Loucy (cell line): ENCODE results near the gene ULK1.

Experiments
- EZH2phosphoT487 ChIP-seq: fragments of 200-600 bp; IDR thresholded peaks from 2 replicates; pipeline ENCODE4 v1.6.1; 2018; ENCODE audit warnings: antibody characterized with exemption, mild to moderate bottlenecking, moderate library complexity, borderline replicate concordance
- TF ChIP-seq, protein P1 (sequence below): fragments of 200-600 bp; sonication (generic); conservative IDR thresholded peaks from 2 replicates; pipeline ENCODE4 v1.5.1; 2014; ENCODE audit warnings: mild to moderate bottlenecking, antibody characterized with exemption, low read length

DNA sequence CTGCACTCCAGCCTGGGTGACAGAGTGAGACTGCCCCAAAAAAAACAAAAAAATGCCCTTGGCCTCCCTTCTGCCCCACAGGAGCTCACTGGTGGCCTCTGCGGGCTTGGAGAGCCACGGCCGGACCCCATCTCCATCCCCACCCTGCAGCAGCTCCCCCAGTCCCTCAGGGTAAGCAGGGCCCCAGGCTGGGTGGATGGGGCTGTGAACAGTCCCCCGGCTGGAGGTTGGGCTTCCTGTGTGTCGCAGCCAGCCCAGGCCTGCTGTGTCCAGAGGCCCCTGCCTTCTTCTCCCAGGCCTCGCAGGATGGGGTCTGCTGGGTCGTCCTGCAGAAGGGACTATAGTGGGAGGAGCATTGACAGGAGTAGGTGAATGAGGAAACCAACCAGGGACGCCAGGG lies 19.2 kb downstream of the ULK1 start:
- TF ChIP-seq, protein P1, sequence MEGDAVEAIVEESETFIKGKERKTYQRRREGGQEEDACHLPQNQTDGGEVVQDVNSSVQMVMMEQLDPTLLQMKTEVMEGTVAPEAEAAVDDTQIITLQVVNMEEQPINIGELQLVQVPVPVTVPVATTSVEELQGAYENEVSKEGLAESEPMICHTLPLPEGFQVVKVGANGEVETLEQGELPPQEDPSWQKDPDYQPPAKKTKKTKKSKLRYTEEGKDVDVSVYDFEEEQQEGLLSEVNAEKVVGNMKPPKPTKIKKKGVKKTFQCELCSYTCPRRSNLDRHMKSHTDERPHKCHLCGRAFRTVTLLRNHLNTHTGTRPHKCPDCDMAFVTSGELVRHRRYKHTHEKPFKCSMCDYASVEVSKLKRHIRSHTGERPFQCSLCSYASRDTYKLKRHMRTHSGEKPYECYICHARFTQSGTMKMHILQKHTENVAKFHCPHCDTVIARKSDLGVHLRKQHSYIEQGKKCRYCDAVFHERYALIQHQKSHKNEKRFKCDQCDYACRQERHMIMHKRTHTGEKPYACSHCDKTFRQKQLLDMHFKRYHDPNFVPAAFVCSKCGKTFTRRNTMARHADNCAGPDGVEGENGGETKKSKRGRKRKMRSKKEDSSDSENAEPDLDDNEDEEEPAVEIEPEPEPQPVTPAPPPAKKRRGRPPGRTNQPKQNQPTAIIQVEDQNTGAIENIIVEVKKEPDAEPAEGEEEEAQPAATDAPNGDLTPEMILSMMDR: no peak
- TF ChIP-seq EZH2phosphoT487: no peak
